ENCODE results near the gene DDI2.
A peak's percentile ranks its signal among the peaks of the same experiment; 100 is the strongest.
"Not testable (repeated sequence)": the region's sequence is repeated elsewhere in the genome, so short reads cannot be mapped to it uniquely, and the experiment has no call there.

Gene DDI2

DNA sequence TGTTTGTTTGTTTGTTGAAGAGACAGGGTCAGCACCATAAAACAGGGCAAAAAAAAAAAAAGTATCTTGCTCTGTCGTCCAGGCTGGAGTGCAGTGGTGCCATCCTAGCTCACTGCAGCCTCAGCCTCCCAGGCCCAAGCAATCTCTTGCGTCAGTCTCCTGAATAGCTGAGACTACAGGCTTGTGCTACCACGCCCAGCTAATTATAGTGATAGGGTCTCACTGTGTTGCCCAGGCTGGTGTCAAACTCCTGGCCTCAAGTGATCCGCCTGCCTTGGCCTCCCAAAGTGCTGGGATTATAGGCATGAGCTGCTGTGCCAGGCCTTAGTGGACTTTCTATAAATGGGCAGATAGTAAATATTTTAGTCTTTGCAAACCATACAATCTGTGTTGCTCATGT is 19.2 kb downstream of the DDI2 start:
- DNase-seq (ENCODE audit: low read depth), result no peak

DNA sequence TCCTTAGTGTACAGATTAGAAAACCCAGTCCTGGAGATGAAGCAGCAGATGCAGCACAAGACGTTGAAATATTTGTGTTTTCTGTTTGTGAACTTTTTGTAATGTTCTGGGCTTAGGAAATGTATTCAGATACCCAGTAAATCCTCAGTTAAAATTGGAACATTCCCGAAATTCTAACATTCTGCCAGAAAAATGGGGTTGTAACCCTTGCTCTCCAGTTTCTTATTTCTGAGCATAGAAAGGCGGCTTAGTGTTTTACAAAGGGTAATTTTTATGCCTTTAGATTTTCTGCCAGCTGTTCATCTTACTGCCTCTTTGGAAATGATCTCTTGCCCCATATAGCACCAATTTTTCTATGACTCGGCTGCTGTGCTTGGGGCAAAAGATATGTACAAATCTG is 20.6 kb downstream of the DDI2 start:
- DNase-seq (ENCODE audit: low read depth), result no peak

DNA sequence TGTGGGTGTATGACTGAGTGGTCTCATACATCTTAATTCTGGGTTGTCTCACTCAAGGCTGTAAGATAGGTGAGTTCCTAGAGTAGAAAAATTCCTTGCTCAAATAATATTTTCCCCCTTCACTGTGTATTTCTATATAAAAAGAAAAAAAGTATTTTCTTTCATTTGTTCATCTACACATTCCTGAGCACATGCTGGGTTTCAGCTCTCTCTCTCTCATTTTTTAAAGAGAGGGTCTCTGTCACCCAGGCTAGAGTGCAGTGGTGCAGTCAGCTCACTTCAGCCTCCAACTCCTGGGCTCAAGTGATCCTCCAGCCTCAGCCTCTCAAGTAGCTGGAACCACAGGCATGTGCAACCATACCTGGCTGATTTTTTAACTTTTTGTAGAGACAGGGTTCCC is 22.0 kb downstream of the DDI2 start:
- DNase-seq (ENCODE audit: low read depth), result no peak

DNA sequence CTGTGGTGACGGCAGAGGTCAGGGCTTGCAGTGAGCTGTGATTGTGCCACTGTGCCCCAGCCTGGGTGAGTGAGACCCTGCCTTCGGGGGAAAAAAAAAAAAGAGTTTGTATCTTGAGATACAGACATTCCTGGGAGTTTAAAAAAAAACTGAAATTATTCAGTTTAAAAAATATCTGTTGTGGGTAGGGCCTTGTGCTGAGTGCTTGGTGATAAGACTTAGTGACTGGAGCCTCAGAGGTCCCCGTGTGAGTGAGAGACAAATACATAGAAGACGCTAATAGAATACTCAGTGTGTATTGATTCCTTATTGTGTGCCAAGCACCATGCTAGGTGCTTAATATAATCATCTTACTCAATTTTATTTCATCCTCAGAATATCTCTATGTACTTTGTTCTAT is 22.7 kb downstream of the DDI2 start:
- DNase-seq (ENCODE audit: low read depth), result no peak

DNA sequence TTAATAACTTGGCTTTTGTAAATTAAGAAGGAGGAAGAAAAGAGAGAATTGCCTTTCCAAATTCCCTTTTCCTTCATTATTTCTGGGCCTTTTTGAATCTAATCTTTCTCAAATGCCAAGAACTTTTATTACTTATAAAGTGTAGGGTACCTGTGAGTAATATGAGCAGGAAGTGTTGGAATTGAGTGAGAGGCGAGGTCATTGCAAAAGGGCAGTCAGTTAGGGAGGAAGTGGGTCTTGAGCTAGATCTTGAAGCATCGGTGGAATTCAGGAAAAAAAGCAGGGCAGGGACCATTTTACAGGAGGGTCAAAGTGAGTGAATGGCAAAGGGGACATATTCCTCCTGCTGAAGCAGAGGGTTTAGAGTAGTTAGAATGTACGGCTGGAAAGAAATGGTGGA is 23.4 kb downstream of the DDI2 start:
- DNase-seq (ENCODE audit: low read depth), result no peak

DNA sequence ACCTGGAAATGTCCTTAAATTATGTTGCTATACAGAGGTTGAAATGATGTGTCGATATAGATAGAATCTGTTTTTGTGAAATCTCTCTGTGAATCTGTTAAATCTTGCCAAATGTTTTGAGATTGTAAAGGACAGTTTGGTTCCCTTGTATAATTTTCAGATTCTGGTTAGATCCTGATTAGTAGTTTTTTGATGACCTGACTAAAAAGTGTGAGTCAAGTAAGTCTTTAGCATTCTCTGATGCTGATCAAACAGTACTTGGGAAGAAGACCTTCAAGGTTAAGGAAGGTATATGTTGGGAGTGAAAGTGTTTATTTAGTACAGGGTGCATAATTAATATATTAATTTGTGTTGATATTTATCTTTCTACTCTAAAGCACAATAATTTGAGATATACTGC is 32.7 kb downstream of the DDI2 start:
- DNase-seq (ENCODE audit: low read depth), result no peak

DNA sequence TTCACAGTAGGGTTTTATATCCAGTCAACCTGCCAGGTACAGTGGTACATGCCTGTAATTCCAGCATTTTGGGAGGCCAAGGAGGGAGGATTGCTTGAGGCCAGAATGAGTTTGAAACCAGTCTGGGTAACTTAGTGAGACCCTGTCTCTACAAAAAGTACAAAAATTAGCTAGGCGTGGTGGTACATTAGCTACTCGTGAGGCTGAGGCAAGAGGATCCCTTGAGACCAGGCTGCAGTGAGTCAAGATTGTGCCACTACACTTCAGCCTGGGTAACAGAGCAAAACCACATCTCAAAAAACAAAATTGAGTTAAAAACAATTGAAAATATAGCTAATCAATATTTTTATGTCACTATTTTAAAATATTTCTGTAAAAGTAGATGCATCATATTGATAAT is 33.2 kb downstream of the DDI2 start:
- DNase-seq (ENCODE audit: low read depth), result no peak

DNA sequence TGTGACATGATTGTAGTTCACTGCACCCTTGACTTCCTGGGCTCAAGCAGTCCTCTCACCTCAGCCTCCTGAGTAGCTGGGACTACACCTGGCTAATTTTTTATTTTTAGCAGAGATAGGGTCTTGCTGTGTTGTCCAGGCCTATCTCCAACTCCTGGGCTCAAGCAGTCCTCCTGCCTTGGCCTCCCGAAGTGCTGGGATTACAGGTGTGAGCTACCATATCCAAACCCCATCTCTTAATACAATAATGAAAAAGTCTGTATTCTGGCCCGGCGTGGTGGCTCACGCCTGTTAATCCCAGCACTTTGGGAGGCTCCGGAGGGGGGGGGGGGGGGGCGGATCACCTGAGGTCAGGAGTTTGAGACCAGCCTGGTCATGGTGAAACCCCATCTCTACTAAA is 34.9 kb downstream of the DDI2 start:
- DNase-seq (ENCODE audit: low read depth), result not testable (repeated sequence)

DNA sequence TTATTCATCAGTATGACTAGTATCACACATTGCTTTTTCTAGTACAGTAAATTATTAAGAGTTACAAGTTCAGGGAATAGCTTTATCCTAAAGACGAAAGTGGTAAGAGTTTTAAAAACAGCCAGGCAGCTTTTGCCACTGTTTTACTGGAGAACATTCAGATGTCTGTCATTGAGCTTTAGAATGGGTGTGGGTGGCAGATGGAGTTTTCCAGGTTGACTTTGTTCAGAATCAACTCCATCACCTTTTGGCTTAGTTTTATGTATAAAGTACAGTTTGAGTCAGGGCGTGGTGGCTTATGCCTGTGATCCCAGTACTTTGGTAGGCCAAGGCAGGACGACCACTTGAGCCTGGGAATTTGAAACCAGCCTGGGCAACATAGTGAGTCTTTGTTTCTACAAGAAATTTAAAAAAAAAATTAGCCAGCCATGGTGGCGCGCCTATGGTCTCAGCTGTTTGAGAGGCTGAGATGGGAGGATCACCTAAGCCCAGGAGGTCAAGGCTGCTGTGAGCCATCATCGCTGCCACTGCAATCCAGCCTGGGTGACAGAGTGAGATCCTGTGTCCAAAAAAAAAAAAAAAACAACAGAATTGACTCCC is 36.9 kb downstream of the DDI2 start:
- no peak for DNase-seq (ENCODE audit: low read depth)

DNA sequence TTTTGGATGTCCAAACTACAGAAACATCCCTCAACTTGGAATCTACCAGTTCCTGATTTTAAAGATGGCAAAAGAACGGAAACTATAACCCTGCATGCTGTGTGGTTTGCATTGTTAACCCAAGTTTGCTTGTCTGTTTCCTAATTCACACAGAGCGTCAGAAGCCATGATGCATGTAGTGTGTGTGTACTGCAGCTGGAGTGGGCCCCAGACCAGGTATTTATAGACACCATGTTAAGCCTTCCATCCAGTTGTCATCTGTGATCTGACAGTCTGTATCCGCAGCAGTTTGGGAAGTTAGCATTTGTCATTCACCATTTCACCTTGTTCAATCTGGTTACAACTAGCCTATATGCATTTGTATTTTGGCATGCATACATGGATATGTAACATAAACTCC is 39.2 kb downstream of the DDI2 start:
- no peak for DNase-seq (ENCODE audit: low read depth)

DNA sequence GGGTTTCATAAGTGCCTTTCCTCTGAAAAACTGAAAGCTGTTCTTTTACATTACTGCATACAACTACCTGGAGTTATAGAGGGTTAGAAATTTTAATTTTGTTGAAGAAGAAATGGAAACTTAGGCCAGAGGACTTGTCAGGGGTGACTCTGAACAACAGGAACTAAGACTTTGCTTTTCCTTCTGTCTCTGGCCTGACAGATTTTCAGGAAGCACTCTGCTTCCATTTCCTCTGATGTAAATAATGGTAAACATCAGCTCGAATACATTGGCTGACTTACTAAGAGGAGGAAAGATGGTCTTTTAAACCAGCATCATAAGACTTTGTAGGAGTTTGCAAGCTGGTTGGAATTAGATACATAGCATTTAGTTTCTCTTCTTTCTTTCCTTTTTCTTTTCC is 39.8 kb downstream of the DDI2 start:
- DNase-seq (ENCODE audit: low read depth), result no peak

DNA sequence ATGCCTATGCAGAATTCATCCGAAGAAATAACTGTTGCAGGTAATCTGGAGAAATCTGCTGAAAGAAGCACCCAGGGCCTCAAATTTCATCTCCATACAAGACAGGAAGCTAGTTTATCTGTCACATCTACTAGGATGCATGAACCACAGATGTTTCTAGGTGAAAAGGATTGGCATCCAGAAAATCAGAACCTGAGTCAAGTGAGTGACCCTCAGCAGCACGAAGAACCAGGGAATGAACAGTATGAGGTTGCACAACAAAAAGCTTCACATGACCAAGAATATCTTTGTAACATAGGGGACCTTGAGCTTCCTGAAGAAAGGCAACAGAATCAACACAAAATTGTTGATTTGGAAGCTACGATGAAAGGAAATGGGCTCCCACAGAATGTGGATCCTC is 42.9 kb downstream of the DDI2 start:
- DNase-seq (ENCODE audit: low read depth), result no peak

DNA sequence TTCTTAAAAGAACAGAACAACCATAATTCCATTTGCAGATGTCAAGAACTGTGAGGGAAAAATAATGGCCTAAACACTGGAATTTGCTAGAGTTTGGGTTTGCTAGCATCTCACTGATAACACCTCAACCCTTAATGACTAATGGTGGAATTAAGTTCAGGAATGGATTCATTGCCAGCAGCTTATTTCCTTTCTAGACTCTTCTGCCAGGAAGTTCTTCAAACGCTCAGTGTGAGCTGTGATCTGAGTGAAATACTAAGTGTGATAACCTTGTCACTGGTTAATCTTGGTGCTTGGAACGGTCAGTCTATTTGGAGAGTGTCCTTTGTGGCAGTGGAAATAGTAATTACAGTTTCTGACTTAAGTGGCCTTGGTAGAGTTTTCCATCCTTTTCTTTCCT is 45.2 kb downstream of the DDI2 start:
- DNase-seq (ENCODE audit: low read depth), result no peak

DNA sequence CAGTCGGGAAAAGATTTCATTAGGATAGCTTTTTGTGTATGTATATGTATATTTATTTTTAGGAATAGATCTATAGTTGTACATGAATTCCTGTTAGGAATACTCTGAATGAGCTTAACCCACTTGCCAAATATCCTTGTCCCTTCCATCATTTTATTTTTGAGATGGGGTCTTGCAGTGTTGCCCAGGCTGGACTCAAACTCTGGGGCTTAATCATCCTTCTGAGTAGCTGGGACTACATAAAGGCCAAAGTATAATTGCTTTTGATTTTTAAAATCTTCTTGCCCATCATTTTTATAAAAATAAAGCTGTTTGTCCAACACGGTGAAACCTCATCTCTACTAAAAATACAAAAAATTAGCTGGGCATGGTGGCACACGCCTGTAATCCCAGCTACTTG is 46.7 kb downstream of the DDI2 start:
- DNase-seq (ENCODE audit: low read depth), result no peak

DNA sequence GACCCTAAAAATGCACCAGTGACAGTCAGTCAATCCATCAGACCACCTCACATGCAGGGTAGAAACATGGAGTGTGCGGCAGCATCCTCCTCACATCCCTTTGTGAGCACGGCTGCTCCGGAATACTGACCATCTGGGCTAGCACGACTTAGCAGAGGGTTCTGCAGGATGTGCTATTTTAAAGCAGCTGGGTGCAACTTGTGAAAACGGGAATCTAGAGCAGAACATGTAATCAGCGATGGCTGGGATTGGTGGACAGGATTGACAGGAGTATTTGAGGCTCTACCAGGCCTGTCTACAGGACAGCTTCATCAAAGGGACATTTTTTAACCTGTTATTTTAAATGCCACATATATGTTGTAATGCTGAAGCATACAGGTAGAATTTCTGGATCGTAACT is 50.1 kb downstream of the DDI2 start:
- DNase-seq (ENCODE audit: low read depth), result no peak

DNA sequence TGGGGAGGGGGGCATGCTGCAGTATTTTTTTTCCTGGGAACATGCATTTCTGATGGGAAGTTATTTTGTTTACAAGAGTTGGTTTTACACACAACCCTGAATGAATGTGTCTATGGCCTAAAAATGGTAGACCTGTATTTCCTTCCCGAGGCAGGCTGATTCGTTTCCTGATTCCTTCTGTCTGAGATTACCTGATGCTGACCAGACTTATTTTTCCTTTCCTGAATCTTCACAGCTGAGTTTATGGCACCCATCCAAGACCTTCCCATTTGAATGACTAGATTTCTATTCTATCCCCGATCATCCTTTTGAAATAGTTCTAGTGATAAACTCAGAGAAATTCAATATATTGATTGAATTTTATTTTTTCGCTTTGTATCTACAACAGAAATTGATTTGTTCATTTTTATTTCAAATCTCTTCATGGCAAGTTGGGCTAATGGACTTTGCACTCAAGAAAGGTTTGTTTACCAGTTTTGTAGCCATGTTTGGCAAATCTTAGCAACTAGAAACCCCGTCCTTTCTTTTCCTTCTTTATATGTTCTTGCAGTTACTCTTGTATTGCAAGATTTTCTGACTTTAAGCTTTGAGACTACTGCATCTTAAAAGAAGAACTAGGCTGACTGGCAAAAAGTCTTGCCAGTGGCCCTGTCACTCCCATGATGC is 51.0 kb downstream of the DDI2 start:
- peak; percentile 5 for DNase-seq (ENCODE audit: low read depth)

DNA sequence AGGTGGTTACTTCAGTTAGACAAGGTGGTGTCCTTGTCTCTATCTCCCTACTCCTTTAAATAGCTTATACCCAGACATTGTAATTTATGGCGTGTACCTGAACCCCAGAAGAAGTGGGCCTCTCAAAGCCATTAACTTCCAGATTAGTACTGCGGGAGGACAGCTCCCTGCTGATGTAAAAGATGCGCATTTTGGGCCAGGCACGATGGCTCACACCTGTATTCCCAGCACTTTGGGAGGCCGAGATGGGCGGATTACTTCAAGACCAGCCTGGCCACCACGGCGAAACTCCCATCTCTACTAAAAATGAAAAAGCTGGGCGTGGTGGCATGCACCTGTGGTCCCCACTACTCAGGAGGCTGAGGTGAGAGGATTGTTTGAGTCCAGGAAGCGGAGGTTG is 51.8 kb downstream of the DDI2 start:
- no peak for DNase-seq (ENCODE audit: low read depth)

DNA sequence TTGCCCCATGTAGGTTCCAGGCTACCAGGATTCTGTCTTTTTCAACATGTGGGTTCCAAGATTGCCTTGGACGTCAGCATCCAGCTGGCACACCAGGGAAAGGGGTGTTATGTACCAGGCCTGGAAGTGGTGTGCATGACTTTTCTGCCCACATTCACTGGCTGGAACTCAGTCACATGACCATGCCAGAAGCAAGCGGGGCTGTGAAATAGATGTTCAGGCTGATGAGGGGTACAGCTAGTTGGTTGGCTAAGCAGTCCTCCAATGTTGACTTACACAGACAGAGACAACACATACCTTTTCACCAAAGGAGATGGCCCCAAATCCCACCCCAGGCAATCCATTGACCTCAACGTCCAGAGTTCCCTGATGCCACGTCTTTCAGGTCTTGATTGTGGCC is 52.6 kb downstream of the DDI2 start:
- DNase-seq (ENCODE audit: low read depth), result no peak

DNA sequence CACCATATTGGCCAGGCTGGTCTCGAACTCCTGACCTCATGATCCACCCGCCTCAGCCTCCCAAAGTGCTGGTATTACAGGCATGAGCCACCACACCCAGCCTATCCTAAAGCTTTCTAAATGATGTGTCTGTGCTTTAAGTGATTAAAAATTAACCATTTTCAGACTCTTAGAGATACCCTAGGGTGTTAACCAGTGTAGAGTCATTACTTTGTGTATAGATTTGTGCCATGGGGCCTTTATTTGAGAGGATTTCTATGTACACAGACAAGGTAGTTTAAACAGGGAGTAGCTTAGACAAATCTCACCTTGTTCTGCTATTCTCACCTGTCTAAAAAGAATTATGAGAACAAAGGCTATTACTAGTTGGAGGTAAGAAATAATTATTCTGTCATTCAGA is 54.2 kb downstream of the DDI2 start:
- DNase-seq (ENCODE audit: low read depth), result no peak

DNA sequence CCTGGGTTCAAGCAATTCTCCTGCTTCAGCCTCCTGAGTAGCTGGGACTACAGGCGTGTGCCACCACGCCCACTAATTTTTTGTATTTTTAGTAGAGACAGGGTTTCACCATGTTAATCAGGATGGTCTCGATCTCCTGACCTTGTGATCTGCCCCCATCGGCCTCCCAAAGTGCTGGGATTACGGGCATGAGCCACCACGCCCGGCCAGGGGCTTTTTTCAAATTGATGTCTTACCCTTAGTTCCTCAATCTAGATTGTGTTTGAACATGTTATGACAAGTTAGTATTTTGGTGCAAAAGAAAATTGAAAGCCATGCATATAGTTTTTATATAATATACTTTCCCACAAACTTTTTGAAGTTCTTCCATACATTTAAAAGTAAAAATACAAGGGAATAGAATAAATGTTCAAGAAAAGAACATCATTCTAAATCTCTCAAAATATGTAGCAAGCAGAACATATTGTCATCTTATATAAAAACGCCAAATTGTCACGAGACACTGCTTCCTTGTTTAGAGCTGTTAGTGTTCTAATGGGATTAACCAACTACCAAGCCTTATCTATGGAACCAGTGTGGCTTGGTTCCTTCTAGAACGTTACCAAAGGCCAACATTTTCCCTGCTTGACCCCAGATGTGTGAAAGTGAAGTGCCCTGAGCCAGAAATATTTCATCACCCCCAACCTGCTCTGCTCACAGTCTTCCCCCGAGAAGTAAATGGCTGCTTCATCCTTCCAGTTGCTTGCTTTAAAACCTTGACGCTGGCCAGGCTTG is 57.3 kb downstream of the DDI2 start:
- DNase-seq (ENCODE audit: low read depth), result no peak

DNA sequence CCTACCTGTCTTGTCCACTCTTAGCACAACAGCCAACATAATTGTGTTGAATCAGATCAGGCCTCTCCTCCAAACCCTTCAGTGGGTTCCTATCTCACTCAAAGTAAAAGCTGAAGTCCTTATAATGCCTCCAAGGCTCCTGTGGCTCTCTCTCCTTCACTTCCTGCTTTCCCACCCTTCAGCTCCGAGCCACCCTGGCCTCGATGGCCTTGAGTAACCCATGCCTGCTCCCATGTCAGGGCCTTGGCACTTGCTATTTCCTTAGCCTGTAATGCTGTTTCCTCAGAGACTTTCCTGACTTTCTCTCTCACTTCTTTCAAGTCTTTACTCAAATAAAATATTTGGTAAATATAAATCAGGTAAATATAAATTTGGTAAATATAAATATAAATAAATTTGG is 58.8 kb downstream of the DDI2 start:
- DNase-seq (ENCODE audit: low read depth), result no peak

DNA sequence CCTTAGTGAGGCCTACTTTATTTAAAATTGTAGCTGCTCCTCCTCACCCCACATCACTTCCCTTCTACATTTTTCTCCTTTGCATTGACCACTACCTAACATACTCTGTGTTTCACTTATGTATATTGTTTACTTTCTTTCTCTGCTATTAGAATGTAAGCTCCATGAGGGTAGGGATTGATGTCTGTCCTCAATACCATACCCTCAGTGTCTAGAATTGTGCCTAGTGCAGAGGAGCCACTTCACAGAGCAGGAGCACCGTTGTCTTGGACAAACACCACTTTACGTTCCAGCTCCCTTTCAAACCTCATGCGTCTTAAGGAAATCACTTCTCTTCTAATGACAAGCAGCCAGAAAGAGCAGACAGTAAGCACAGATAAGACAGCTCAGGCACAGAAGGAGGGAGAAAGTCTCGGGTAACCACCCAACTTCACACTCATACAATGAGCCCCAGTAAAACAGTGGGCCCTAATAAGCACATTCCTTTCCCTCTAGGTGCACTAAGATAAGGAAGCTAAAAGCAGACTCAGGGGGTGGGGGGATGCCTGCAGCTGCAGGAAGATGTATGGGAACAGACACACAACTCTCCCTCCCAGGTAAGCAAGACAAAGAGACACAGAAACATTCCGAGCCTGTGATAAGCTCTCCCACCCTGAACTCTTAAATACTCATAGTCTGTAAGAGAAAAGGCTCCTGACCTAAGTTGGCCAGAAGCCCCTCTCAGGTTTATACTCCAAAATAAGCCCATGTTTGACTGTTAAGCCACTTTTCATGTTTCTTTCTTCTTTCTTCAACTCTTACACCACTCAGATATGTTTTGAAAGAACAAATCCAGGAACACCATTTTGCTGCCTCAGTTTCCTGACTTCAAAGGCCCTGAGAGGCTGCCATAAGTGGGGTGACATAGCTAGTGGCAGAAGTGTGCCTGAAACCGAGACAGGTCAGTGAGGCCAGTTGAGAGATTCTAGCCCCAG is 59.7 kb downstream of the DDI2 start:
- no peak for DNase-seq (ENCODE audit: low read depth)
